ENCODE measurements around the gene SUPT5H. TPM values are rescaled to one million over a fixed set of nuclear protein-coding genes. Genes with fewer than 3 reads are reported as not detected.

SUPT5H gene
- total and polyA plus RNA-seq, 2 experiments from 2014 or later = 71.6 to 184 TPM

DNA sequence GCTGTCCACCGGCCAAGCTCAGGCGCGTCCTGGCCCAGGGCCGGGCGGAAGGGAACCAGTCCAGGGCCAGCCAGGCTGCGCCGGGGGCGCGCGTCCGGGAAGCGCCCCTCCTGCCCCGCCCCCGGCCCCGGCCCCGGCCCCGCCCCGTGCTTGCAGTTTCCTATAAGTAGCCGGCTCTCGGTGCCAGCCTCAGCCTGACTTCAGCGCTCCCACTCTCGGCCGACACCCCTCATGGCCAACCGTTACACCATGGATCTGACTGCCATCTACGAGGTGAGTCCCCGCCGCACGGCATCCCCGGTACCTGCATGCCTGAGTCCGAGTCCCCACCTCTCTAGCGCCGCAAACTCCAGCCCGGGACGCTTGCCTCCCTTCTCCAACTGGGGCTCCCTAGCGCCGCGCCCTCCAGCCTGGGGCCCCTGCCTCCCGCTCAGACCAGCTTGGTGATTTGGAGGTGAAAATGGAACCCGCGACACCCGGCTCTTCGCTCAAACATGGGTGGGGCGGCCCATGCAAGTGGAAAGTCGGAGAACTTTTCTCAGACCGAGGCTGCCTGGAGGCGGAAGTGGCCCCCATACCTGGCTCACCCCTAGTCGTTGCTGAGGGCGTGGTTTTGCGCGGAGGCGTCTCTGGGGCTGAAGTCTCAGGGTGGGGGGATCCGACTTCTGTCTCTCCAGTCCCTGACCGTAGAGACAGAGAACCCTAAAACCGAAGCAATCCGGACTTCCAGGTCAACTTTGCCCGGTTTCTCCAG is 38.5 kb upstream of the SUPT5H start, which contains the start of gene ZFP36:
Gene ZFP36, plus strand, starts transcription at position 192 of the 754 bp plus-strand sequence. Its CDS starts 58 bp downstream, at position 250.
- peak; percentile 94 for DNase-seq (ENCODE audit: low spot score)
- Histone ChIP-seq H3K9me3 (ENCODE audit: low read depth) (no peaks in the 10 kb centered on the region), H3K79me2 (peaks cover 41% of the 10 kb centered on the region), H3K4me1 (ENCODE audit: insufficient read depth) (peaks cover 38% of the 10 kb centered on the region), H3K4me3 (peak within 1 kb of the TSS; percentile 77), H2AFZ (no peak within 1 kb of the TSS), H3K27ac (peak within 1 kb of the TSS; percentile 100), H4K20me1 (ENCODE audit: insufficient read depth, poor library complexity, severe bottlenecking) (peaks cover 17% of the 10 kb centered on the region), H3K4me2 (peak within 1 kb of the TSS; percentile 85), H3K9me2 (replicated peaks; ENCODE audit: insufficient read depth) (no peaks in the 10 kb centered on the region), H3K36me3 (replicated peaks; ENCODE audit: insufficient read depth, low read depth) (no peaks in the 10 kb centered on the region), H3K27me3 (no peaks in the 10 kb centered on the region)
- 1% methylated on average over 52 of the region's 56 CpGs for WGBS (ENCODE audit: low lambda C conversion rate, missing lambda C conversion rate)
- TF ChIP-seq, protein P1, sequence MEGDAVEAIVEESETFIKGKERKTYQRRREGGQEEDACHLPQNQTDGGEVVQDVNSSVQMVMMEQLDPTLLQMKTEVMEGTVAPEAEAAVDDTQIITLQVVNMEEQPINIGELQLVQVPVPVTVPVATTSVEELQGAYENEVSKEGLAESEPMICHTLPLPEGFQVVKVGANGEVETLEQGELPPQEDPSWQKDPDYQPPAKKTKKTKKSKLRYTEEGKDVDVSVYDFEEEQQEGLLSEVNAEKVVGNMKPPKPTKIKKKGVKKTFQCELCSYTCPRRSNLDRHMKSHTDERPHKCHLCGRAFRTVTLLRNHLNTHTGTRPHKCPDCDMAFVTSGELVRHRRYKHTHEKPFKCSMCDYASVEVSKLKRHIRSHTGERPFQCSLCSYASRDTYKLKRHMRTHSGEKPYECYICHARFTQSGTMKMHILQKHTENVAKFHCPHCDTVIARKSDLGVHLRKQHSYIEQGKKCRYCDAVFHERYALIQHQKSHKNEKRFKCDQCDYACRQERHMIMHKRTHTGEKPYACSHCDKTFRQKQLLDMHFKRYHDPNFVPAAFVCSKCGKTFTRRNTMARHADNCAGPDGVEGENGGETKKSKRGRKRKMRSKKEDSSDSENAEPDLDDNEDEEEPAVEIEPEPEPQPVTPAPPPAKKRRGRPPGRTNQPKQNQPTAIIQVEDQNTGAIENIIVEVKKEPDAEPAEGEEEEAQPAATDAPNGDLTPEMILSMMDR (IDR thresholded peaks at IDR 0.05; ENCODE audit: poor library complexity) = no peak
- TF ChIP-seq EZH2phosphoT487 (IDR thresholded peaks at IDR 0.05; ENCODE audit: low read depth, severe bottlenecking, unreplicated experiment) (no peak), EZH2 (IDR thresholded peaks at IDR 0.05; ENCODE audit: borderline replicate concordance) (no peak)

DNA sequence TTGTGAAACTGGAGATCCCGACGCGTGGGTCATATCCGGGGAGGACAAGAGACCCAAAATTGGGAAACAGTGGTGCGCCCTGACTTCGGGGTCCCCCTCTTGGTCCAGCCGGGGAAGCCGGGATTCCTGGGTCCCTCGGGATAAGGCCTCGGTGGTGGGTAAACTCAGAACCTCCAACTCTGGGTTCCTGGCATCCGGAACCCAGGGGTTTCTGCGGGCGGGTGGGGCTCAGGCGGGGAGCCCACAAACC is 38.0 kb upstream of the SUPT5H start:
- H3K9me2 ChIP-seq (replicated peaks; ENCODE audit: insufficient read depth) = no peaks in the 10 kb centered on the region
- H3K4me1 ChIP-seq (ENCODE audit: insufficient read depth) = peaks cover 33% of the 10 kb centered on the region
- H4K20me1 ChIP-seq (ENCODE audit: insufficient read depth, poor library complexity, severe bottlenecking) = peaks cover 17% of the 10 kb centered on the region
- no peaks in the 10 kb centered on the region for H3K36me3 ChIP-seq (replicated peaks; ENCODE audit: insufficient read depth, low read depth)
- peaks cover 41% of the 10 kb centered on the region for H3K79me2 ChIP-seq
- no peak for DNase-seq (ENCODE audit: low spot score)
- TF ChIP-seq, protein P1 (IDR thresholded peaks at IDR 0.05; ENCODE audit: poor library complexity) = no peak
- peak overlapping the region; percentile 77 for H3K4me3 ChIP-seq
- peak overlapping the region; percentile 100 for H3K27ac ChIP-seq
- peak overlapping the region; percentile 85 for H3K4me2 ChIP-seq
- H3K9me3 ChIP-seq (ENCODE audit: low read depth) = no peaks in the 10 kb centered on the region
- 8% methylated on average over 11 of the region's 14 CpGs for WGBS (ENCODE audit: low lambda C conversion rate, missing lambda C conversion rate)
- no peaks in the 10 kb centered on the region for H3K27me3 ChIP-seq
- H2AFZ ChIP-seq = no peak overlapping the region

DNA sequence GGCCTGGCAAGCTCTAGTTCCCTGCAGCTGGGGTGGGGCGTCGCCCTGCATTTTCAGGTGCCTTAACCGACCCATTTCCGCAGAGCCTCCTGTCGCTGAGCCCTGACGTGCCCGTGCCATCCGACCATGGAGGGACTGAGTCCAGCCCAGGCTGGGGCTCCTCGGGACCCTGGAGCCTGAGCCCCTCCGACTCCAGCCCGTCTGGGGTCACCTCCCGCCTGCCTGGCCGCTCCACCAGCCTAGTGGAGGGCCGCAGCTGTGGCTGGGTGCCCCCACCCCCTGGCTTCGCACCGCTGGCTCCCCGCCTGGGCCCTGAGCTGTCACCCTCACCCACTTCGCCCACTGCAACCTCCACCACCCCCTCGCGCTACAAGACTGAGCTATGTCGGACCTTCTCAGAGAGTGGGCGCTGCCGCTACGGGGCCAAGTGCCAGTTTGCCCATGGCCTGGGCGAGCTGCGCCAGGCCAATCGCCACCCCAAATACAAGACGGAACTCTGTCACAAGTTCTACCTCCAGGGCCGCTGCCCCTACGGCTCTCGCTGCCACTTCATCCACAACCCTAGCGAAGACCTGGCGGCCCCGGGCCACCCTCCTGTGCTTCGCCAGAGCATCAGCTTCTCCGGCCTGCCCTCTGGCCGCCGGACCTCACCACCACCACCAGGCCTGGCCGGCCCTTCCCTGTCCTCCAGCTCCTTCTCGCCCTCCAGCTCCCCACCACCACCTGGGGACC is 37.6 kb upstream of the SUPT5H start:
- H3K4me1 ChIP-seq (ENCODE audit: insufficient read depth) = peaks cover 32% of the 10 kb centered on the region
- H3K4me2 ChIP-seq = peak overlapping the region; percentile 85
- no peak overlapping the region for H2AFZ ChIP-seq
- H4K20me1 ChIP-seq (ENCODE audit: insufficient read depth, poor library complexity, severe bottlenecking) = peaks cover 17% of the 10 kb centered on the region
- no peaks in the 10 kb centered on the region for H3K9me3 ChIP-seq (ENCODE audit: low read depth)
- H3K27ac ChIP-seq = peak overlapping the region; percentile 100
- peaks cover 41% of the 10 kb centered on the region for H3K79me2 ChIP-seq
- TF ChIP-seq, protein P1 (IDR thresholded peaks at IDR 0.05; ENCODE audit: poor library complexity) = no peak
- no peak for TF ChIP-seq EZH2phosphoT487 (IDR thresholded peaks at IDR 0.05; ENCODE audit: low read depth, severe bottlenecking, unreplicated experiment)
- TF ChIP-seq EZH2 (IDR thresholded peaks at IDR 0.05; ENCODE audit: borderline replicate concordance) = no peak
- no peaks in the 10 kb centered on the region for H3K9me2 ChIP-seq (replicated peaks; ENCODE audit: insufficient read depth)
- H3K27me3 ChIP-seq = no peaks in the 10 kb centered on the region
- no peaks in the 10 kb centered on the region for H3K36me3 ChIP-seq (replicated peaks; ENCODE audit: insufficient read depth, low read depth)
- peak; percentile 58 for DNase-seq (ENCODE audit: low spot score)
- WGBS (ENCODE audit: low lambda C conversion rate, missing lambda C conversion rate) = 59% methylated on average over 29 of the region's 40 CpGs
- H3K4me3 ChIP-seq = peak overlapping the region; percentile 77

All from hepatocyte (in vitro differentiated cells).